ENCODE measurements around the gene AGAP1.
"Not testable (repeated sequence)": the region's sequence is repeated elsewhere in the genome, so short reads cannot be mapped to it uniquely, and the experiment has no call there.

Gene AGAP1

GRCh38 chr2:235598026-235598425 lies 104.2 kb downstream of the AGAP1 start:
- in situ Hi-C loops (cut with MboI; ENCODE audit: low pct_unique_long_range_greater_than_20kb, low sequenced_read_pairs): no loop called here
- DNase-seq: no peak

- DNase-seq: no peak
- in situ Hi-C loops (cut with MboI; ENCODE audit: low pct_unique_long_range_greater_than_20kb, low sequenced_read_pairs): no loop called here
Measured at GRCh38 chr2:235598532-235599531, 105.0 kb downstream of the AGAP1 start.

- no peak for DNase-seq
- in situ Hi-C loops (cut with MboI; ENCODE audit: low pct_unique_long_range_greater_than_20kb, low sequenced_read_pairs): loop anchor here (25.0 kb wide), 1 partner anchor 138 kb away; no protein-coding TSS in a partner anchor
Measured at GRCh38 chr2:235599596-235600338, 105.9 kb downstream of the AGAP1 start.

GRCh38 chr2:235600406-235600805 lies 106.6 kb downstream of the AGAP1 start:
- no peak for DNase-seq
- in situ Hi-C loops (cut with MboI; ENCODE audit: low pct_unique_long_range_greater_than_20kb, low sequenced_read_pairs): loop anchor here (25.0 kb wide), 1 partner anchor 137 kb away; no protein-coding TSS in a partner anchor

- in situ Hi-C loops (cut with MboI; ENCODE audit: low pct_unique_long_range_greater_than_20kb, low sequenced_read_pairs): loop anchor here (25.0 kb wide), 1 partner anchor 136 kb away; no protein-coding TSS in a partner anchor
- DNase-seq: no peak
Measured at GRCh38 chr2:235600926-235601325, 107.1 kb downstream of the AGAP1 start.

GRCh38 chr2:235601960-235602704 lies 108.3 kb downstream of the AGAP1 start:
- in situ Hi-C loops (cut with MboI; ENCODE audit: low pct_unique_long_range_greater_than_20kb, low sequenced_read_pairs): loop anchor here (25.0 kb wide), 1 partner anchor 135 kb away; no protein-coding TSS in a partner anchor
- no peak for DNase-seq

GRCh38 chr2:235602971-235603370 lies 109.1 kb downstream of the AGAP1 start:
- not testable (repeated sequence) for DNase-seq
- in situ Hi-C loops (cut with MboI; ENCODE audit: low pct_unique_long_range_greater_than_20kb, low sequenced_read_pairs): loop anchor here (25.0 kb wide), 1 partner anchor 134 kb away; no protein-coding TSS in a partner anchor

GRCh38 chr2:235603659-235604058 lies 109.8 kb downstream of the AGAP1 start:
- in situ Hi-C loops (cut with MboI; ENCODE audit: low pct_unique_long_range_greater_than_20kb, low sequenced_read_pairs): loop anchor here (25.0 kb wide), 1 partner anchor 134 kb away; no protein-coding TSS in a partner anchor
- no peak for DNase-seq

GRCh38 chr2:235605312-235606003 lies 111.6 kb downstream of the AGAP1 start:
- DNase-seq: no peak
- in situ Hi-C loops (cut with MboI; ENCODE audit: low pct_unique_long_range_greater_than_20kb, low sequenced_read_pairs): loop anchor here (25.0 kb wide), 1 partner anchor 132 kb away; no protein-coding TSS in a partner anchor

DNA sequence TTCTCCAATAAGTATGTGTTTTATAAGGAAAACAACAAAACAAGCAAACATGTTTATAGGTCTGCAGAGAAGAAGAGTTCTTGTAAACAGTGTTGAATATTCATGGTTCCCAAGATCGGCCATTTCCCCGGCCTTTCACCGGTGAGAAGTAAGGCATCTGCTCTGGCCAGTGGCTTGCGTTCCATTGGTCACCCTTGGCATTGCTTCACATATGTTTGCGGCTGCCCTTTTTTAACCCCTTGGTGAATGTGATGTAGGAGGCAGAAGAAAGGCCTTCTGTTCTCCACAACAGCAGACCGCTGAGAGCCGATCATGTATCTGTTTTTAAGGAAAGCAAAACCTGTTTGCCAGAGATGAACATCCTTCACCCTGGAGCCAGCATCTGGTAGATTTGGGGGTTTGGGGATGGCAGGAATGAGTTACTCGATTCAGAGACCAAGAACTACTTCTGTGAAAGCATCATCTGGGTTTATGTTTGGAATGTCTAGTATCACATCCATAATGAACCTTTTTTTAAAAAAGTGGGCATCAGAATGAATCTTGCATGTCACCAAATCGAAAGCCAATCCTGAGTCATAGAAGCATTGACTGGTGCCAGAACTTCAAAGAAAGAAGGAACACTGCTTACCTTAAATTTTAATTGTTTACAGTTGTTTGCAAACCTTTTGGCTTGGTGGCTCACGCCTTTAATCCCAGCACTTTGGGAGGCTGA lies 112.3 kb downstream of the AGAP1 start:
- in situ Hi-C loops (cut with MboI; ENCODE audit: low pct_unique_long_range_greater_than_20kb, low sequenced_read_pairs): loop anchor here (25.0 kb wide), 1 partner anchor 131 kb away; no protein-coding TSS in a partner anchor

DNA sequence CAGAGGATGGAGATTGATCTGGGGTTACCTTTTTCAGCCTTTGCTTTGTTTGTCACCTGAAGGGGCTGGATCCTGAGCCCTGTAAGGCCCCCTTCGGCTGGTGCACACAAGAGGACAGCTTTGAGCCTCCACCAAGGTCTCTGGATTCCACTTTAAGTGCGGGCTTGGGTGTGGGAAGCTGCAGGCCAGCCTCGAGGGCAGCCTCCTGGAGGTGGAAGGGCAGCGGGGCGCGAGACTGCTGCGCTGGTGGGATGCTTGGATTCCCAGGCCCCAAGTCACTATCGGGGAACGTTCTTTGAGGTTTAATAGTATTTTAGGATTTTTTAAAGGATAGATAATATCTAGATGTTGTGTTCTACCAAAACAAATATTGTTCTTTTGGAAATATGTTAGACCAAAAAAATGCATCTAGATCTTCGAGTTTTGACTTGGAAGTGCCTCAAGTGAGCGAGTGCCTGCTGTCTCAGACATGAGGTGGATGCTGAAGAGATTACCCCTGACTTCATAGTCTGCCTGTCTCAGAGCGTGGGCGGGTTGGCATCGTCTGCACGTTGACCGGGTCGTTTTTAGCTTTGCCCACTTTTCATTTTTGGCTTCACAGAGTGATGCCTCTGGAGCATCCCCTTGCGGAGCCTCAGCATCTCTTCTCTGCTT lies 113.8 kb downstream of the AGAP1 start:
- no peak for DNase-seq
- in situ Hi-C loops (cut with MboI; ENCODE audit: low pct_unique_long_range_greater_than_20kb, low sequenced_read_pairs): loop anchor here (25.0 kb wide), 1 partner anchor 130 kb away; no protein-coding TSS in a partner anchor

More for the DNA sequence above, 112.3 kb downstream of the AGAP1 start:
- DNase-seq: no peak

GRCh38 chr2:235608200-235608887 lies 114.5 kb downstream of the AGAP1 start:
- in situ Hi-C loops (cut with MboI; ENCODE audit: low pct_unique_long_range_greater_than_20kb, low sequenced_read_pairs): loop anchor here (25.0 kb wide), 1 partner anchor 129 kb away; no protein-coding TSS in a partner anchor

GRCh38 chr2:235609321-235609720 lies 115.5 kb downstream of the AGAP1 start:
- in situ Hi-C loops (cut with MboI; ENCODE audit: low pct_unique_long_range_greater_than_20kb, low sequenced_read_pairs): loop anchor here (25.0 kb wide), 1 partner anchor 128 kb away; no protein-coding TSS in a partner anchor

More at GRCh38 chr2:235608200-235608887, 114.5 kb downstream of the AGAP1 start:
- DNase-seq: no peak

GRCh38 chr2:235609746-235610145 lies 115.9 kb downstream of the AGAP1 start:
- in situ Hi-C loops (cut with MboI; ENCODE audit: low pct_unique_long_range_greater_than_20kb, low sequenced_read_pairs): loop anchor here (25.0 kb wide), 1 partner anchor 128 kb away; no protein-coding TSS in a partner anchor
- DNase-seq: no peak

More at GRCh38 chr2:235609321-235609720, 115.5 kb downstream of the AGAP1 start:
- DNase-seq: no peak

- in situ Hi-C loops (cut with MboI; ENCODE audit: low pct_unique_long_range_greater_than_20kb, low sequenced_read_pairs): loop anchor here (25.0 kb wide), 1 partner anchor 127 kb away; no protein-coding TSS in a partner anchor
- DNase-seq: no peak
Measured at GRCh38 chr2:235610696-235611257, 116.9 kb downstream of the AGAP1 start.

DNA sequence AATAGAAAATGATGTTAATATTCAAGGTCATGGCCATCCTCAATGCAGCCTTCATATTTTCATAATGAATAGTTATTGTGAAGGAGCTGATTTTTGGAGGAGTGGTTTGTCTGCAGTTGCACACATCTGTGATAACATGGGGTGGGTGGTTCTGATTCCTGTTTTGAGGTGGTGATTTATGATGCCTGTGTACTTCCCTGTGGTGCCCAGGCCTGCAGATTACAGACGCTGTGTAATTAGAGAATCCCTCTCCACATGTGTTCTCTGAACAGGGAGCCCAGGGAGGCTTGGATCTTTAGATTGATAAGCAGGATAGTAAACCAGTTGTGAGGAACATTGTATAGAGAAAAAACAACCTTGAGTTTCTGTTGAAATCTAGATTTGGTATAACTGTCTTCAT lies 117.5 kb downstream of the AGAP1 start:
- DNase-seq: no peak
- in situ Hi-C loops (cut with MboI; ENCODE audit: low pct_unique_long_range_greater_than_20kb, low sequenced_read_pairs): loop anchor here (25.0 kb wide), 1 partner anchor 126 kb away; no protein-coding TSS in a partner anchor

All from KBM-7 (cell line).